ENCODE results near the gene ANKRD11.
A peak's percentile ranks its signal among the peaks of the same experiment; 100 is the strongest.

Gene ANKRD11

DNA sequence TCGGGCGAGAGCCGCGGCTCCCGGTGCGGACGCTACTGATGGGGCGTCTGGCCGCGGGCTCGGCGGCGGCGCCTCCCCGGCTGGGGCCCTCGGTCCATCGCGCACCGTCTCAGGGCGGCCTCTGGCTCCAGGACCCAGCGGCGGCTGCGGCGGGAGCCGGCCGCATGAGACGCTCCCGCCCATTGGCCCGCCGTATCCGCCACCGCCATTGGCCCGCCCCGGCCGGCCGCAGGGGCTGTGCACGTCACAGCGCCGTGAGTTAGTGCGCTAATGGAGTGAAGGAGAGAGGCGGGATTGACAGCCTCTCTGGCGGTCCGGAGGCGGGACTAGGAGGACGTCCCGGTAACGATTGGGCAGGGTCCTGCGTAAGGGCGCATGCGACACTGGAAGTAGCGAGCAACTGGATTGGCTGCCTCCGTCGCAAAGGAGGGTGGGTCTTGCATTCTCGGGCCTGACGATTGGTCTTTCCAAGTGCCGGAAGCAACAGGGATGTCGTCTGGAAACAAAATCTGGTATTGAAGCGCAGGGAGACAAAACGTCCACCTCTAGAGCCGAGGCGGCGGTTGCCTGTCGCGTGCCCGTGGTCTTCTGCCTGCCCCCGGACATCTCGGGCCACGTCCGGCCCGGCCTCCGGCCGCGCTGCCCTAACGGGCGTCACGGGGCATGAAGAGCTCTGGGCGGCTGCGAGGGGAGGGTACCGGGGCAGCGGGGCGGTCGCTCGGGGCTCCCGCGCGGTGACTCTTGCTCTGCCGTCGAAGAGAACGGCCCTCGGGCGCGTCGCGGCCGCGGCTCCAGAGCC is at the start of gene ANKRD11:
TSS of gene ANKRD11 (minus strand) at position 123 of the 799 bp plus-strand sequence. CDS start 173,542 bp downstream, outside the sequence.
- peak; percentile 93 for DNase-seq

DNA sequence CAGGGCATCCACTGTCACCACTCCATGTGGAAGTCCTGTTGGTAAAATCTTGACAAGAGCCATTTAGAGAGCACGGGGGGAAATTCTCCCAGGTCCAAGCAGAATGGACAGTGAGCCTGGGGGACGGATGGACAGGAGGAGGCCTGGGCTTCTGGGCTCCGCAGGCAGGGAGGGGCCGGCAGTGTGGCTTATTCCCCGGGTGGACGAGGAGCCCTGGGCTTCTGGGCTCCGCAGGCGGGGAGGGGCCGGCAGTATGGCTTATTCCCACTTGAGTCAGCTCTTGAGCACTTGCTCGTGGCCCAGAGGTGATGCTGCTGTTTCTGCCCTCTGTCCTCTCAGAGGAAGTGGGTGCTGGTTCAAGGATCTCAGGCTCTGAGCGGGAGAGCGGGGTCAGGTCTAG is 47.9 kb upstream of the ANKRD11 start:
- DNase-seq, result no peak

- DNase-seq, result no peak
These were observed 47.2 kb upstream of the ANKRD11 start for GRCh38 chr16:89537549-89537925.

- no peak for DNase-seq
These were observed 46.7 kb upstream of the ANKRD11 start for GRCh38 chr16:89536886-89537548.

GRCh38 chr16:89536371-89536770 is 46.0 kb upstream of the ANKRD11 start:
- no peak for DNase-seq

GRCh38 chr16:89534252-89534756 is 43.9 kb upstream of the ANKRD11 start:
- DNase-seq, result no peak

- no peak for DNase-seq
These were observed 41.6 kb upstream of the ANKRD11 start for GRCh38 chr16:89531821-89532526.

DNA sequence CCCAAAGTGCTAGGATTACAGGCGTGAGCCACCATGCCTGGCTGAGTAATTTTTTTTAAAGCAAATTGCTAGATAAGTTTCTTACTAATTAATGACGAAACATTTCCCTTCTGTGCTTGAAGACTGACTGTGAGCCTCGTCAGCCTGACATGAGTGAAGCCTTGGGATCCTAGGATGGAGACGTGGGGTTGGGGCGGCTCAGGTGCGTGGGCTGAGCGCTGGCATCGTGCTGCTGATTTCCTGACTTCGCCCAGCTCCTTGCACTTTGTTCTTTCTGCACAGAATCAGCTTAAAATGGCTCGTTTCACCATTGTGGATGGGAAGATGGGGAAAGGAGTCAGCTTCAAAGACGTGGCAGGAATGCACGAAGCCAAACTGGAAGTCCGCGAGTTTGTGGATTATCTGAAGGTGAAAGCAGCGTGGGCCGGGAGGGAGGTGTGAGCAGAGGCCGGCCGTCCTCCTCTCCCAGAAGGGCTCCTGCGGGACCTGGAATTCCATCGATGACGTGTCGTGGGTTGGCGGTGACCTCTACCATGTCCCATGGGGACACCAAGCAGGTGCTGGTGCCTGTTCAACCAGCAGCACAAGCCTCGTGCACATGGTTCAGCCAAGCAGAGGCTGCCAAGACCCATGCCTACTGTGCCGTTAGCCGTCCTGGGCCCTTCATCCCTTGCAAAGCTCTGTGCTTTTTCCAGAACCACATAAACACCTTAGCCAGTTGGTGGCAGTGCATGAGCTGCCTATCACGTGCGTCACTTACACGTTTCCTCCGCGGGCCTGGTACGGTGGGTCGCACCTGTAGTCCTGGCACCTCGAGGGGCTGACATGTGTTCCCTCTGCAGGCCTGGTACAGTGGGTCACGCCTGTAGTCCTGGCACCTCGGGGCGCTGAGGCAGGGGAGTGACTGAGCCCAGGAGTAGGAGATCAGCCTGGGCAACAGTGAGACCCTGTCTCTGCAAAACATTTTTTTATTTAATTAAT is 40.3 kb upstream of the ANKRD11 start:
- DNase-seq, result no peak

DNA sequence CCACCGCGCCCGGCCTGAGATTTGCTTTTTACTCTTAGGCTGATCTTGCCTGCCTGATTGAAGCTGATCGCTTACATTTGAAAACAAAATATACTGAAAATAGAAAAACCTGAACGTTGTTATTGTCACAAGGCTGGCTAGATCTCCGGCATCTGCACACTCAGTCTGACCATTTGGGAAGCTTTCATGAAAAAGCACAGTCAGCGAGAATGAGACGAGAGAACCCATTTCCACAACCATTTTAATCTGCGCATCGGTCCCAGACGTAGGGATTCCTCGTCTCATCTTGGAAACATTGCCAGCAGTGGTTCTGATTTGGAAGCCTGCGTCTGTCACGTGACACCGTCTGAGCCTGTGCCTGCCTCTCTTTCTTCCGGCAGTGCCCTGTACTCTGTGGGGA is 38.7 kb upstream of the ANKRD11 start:
- no peak for DNase-seq

- DNase-seq, result no peak
These were observed 35.0 kb upstream of the ANKRD11 start for GRCh38 chr16:89525146-89525913.

- DNase-seq, result no peak
These were observed 33.5 kb upstream of the ANKRD11 start for GRCh38 chr16:89523680-89524344.

DNA sequence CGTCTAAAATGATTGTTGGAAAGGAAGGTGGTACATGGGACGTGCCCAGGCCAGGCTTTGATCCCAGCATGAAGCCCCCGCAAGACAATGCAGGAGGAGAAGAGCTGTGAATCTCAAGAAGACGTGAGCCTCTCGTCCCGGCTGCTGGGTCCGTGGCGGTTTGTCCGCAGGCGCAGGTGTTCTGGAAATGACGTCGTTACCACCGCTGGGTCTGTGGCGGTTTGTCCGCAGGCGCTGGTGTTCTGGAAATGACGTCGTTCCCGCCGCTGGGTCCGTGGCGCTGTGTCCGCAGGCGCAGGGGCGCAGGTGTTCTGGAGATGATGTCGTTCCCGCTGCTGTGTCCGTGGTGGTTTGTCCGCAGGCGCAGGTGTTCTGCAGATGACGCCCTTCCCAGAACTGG is 31.9 kb upstream of the ANKRD11 start:
- no peak for DNase-seq

DNA sequence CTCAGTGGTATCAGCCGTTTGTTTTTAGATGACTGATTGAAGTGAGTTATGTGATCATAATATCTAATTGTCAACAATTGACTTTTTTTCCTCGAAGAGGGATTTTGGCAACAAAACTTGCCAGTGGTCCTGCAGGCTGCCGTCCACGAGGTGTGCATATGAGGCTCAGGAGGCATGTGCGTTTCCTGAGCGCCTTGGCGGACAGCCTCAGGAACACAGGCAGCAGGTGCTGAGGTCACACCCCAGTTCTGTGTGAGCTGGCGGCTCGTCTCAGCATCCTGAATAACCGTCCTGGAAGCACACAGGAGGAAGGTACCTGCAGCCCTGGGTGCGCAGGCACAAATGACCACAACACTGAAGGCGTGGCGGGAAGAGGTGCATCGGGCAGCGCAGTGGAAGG is 29.5 kb upstream of the ANKRD11 start:
- DNase-seq, result no peak

GRCh38 chr16:89517128-89517527 is 26.8 kb upstream of the ANKRD11 start:
- no peak for DNase-seq

DNA sequence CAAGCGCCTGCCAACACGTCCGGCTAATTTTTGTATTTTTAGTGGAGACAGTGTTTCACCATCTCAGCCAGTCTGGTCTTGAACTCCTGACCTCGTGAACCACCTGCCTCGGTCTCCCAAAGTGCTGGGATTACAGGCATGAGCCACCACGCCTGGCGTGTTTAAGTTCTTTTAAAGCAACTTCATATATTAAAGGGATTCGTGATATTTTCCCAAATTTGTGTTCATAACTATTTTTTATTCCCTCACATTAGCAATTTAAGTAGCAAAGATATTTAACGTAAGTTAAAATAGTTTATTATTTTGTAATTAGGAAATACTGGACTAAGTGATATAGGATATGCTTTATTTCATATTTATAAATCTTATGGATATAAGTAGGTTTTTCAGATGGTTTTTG is 22.1 kb upstream of the ANKRD11 start:
- no peak for DNase-seq

GRCh38 chr16:89511374-89511773 is 21.0 kb upstream of the ANKRD11 start:
- no peak for DNase-seq

DNA sequence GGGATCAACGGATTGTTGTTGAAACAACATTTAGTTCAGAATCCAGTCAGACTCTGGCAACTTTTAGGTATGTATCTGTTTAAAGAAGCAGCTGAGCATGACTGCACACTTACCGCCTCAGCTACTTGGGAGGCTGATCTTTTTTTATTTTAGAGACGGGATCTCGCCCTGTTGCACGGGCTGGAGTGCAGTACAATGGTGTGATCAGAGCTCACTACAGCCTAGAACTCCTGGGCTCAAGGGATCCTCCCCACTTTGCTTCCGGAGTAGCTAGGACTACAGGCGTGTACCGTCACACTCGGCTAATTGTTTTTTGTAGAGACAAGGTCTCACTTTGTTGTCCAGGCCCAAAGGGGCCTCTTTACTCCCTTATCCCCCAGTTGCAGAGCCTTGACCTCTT is 20.2 kb upstream of the ANKRD11 start:
- DNase-seq, result no peak

- peak; percentile 31 for DNase-seq
These were observed 17.7 kb upstream of the ANKRD11 start, which contains the start of gene SPG7 for GRCh38 chr16:89507834-89508590. SPG7 (plus strand) TSS chr16:89508403; CDS start chr16:89508418, 15 bp downstream.

- DNase-seq, result no peak
These were observed 17.0 kb upstream of the ANKRD11 start for GRCh38 chr16:89507214-89507833.

GRCh38 chr16:89506791-89507191 is 16.4 kb upstream of the ANKRD11 start:
- DNase-seq, result no peak

Data from NCI-H774 (cell line).